Panc1 (cell line): ENCODE results near the gene CAMK4. TPM values are rescaled to one million over a fixed set of nuclear protein-coding genes. Genes with fewer than 3 reads are reported as not detected.

Experiments
- ATAC-seq: fragments of 200-7000 bp; cut with Tn5 transposase; 2 replicates; pipeline ENCODE4 v1.9.1; 2020; ENCODE audit warnings: mild to moderate bottlenecking, moderate library complexity
- BruUV-seq: library from RNA; stranded (reverse); fragments of 400-500 nt; replicated peaks from 2 replicates; lab custom pipeline; 2021; lab: Mats Ljungman, UMichigan
- CTCF ChIA-PET: fragments of 300-600 bp; sonication (Branson Sonifier 250); formaldehyde crosslinking; loops from one replicate; lab custom pipeline; 2022; ENCODE audit warnings: antibody characterized with exemption; lab: Charles Lee
- POLR2A ChIA-PET: fragments of 300-600 bp; sonication (Branson Sonifier 250); formaldehyde crosslinking; loops from one replicate; lab custom pipeline; 2022; ENCODE audit warnings: antibody characterized with exemption; lab: Charles Lee
- DNase-seq: peaks from one replicate; pipeline ENCODE4 v3.0.0-alpha.2; 2010; ENCODE audit warnings: low read depth, low spot score
- H3K27ac ChIP-seq: 2 replicates; pipeline ENCODE4 v1.5.1; 2011; ENCODE audit warnings: mild to moderate bottlenecking, low read length, inconsistent platforms
- H3K27me3 ChIP-seq: fragments of 200-500 bp; sonication (Bioruptor generic); 2 replicates; pipeline ENCODE4 v1.6.0; 2014; ENCODE audit warnings: low read length, inconsistent platforms; ENCODE audit not compliant: control insufficient read depth, insufficient read depth
- H3K36me3 ChIP-seq: fragments of 200-500 bp; sonication (Bioruptor generic); 2 replicates; pipeline ENCODE4 v1.5.1; 2014; ENCODE audit warnings: inconsistent platforms, mild to moderate bottlenecking, low read length, moderate library complexity; ENCODE audit not compliant: control insufficient read depth, insufficient read depth
- H3K4me1 ChIP-seq: 2 replicates; pipeline ENCODE4 v1.5.1; 2011; ENCODE audit warnings: inconsistent platforms, mild to moderate bottlenecking, low read length, moderate library complexity; ENCODE audit not compliant: control insufficient read depth, insufficient read depth
- H3K4me3 ChIP-seq, 2 experiments: 2 replicates each; pipeline ENCODE4 v1.5.1; 2011 to 2012; ENCODE audit warnings: low read depth in 2 of 2, low read length in 2 of 2, mild to moderate bottlenecking in 2 of 2, inconsistent platforms in 1 of 2, moderate library complexity in 1 of 2
- H3K9me3 ChIP-seq: fragments of 200-500 bp; sonication (Bioruptor generic); 2 replicates; pipeline ENCODE4 v1.5.1; 2014; ENCODE audit warnings: low read depth, mild to moderate bottlenecking, inconsistent platforms, low read length, moderate library complexity; ENCODE audit not compliant: control insufficient read depth, insufficient read depth
- POLR2AphosphoS5 ChIP-seq: IDR thresholded peaks from 2 replicates; pipeline ENCODE4 v1.6.1; 2012; ENCODE audit warnings: mild to moderate bottlenecking, low read depth, low read length, moderate library complexity
- SIN3A ChIP-seq: IDR thresholded peaks from 2 replicates; pipeline ENCODE4 v1.6.1; 2012; ENCODE audit warnings: low read depth, mild to moderate bottlenecking, low read length, moderate library complexity, borderline replicate concordance; ENCODE audit not compliant: insufficient read depth
- TCF7L2 ChIP-seq: IDR thresholded peaks from 2 replicates; pipeline ENCODE4 v1.6.1; 2011; ENCODE audit warnings: mild to moderate bottlenecking, low read depth, low read length, inconsistent platforms
- in situ Hi-C: cut with HindIII; loops from 2 replicates; pipeline ENCODE4 v1.10.0; 2016; ENCODE audit warnings: low sequenced_read_pairs, low pct_unique_long_range_greater_than_20kb
- intact Hi-C: fragments of 100-400 bp; cut with micrococcal nuclease; formaldehyde crosslinking; loops from one replicate; pipeline ENCODE4 v1.10.0; 2022; ENCODE audit not compliant: unreplicated experiment
- total RNA-seq: library from RNA; stranded (reverse); gene quantifications from one replicate; pipeline ENCODE4 v1.2.1, GENCODE V29; 2021; ENCODE audit not compliant: unreplicated experiment
- TF ChIP-seq, protein P1 (sequence below), 2 experiments: IDR thresholded peaks; 2 replicates each; pipeline ENCODE4 v1.6.1; 2011 to 2012; ENCODE audit warnings: low read depth in 2 of 2, control low read depth in 1 of 2, low read length in 1 of 2, mild to moderate bottlenecking in 1 of 2, moderate library complexity in 1 of 2; ENCODE audit not compliant: insufficient read depth in 1 of 2
- TF ChIP-seq, protein P2 (sequence below): fragments of 450-650 bp; IDR thresholded peaks from 2 replicates; pipeline ENCODE4 v1.5.1; 2017; ENCODE audit warnings: mild to moderate bottlenecking

The CAMK4 gene
- total RNA-seq, 1 experiment from 2014 or later, result 0.39 TPM

DNA sequence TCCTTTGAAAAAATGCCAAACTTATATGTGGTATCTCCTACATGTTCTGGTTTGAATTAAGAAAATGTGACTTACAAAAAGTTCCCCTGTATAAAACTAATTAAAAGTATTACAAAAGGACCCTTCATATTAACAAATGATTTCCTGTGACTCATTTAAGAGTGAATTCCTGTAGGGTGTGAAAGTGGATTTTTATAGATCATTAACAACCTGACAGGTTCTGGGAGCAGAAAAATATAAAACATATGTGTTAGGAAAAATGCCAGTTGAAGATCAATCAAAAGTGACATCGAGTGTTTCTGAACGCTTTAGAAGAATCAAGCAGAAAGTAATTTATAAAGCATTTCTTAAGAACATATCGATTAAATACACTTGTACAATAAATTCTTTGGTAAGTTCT lies 35.5 kb downstream of the CAMK4 start:
- CTCF ChIA-PET, result no interaction called here
- no peak for DNase-seq
- no peak overlapping the region for H3K27ac ChIP-seq
- no peaks in the 10 kb centered on the region for H3K36me3 ChIP-seq
- no TSS peak for BruUV-seq
- no peak for ATAC-seq
- in situ Hi-C loops (no loop called here), intact Hi-C loops (no loop called here)
- TF ChIP-seq POLR2AphosphoS5 (no peak), TCF7L2 (no peak), SIN3A (no peak)
- TF ChIP-seq, protein P1, sequence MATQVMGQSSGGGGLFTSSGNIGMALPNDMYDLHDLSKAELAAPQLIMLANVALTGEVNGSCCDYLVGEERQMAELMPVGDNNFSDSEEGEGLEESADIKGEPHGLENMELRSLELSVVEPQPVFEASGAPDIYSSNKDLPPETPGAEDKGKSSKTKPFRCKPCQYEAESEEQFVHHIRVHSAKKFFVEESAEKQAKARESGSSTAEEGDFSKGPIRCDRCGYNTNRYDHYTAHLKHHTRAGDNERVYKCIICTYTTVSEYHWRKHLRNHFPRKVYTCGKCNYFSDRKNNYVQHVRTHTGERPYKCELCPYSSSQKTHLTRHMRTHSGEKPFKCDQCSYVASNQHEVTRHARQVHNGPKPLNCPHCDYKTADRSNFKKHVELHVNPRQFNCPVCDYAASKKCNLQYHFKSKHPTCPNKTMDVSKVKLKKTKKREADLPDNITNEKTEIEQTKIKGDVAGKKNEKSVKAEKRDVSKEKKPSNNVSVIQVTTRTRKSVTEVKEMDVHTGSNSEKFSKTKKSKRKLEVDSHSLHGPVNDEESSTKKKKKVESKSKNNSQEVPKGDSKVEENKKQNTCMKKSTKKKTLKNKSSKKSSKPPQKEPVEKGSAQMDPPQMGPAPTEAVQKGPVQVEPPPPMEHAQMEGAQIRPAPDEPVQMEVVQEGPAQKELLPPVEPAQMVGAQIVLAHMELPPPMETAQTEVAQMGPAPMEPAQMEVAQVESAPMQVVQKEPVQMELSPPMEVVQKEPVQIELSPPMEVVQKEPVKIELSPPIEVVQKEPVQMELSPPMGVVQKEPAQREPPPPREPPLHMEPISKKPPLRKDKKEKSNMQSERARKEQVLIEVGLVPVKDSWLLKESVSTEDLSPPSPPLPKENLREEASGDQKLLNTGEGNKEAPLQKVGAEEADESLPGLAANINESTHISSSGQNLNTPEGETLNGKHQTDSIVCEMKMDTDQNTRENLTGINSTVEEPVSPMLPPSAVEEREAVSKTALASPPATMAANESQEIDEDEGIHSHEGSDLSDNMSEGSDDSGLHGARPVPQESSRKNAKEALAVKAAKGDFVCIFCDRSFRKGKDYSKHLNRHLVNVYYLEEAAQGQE (IDR thresholded peaks at IDR 0.05; ENCODE audit: insufficient read depth in 1 of 2, low read depth in 2 of 2, low read length in 1 of 2), result no peak
- TF ChIP-seq, protein P2, sequence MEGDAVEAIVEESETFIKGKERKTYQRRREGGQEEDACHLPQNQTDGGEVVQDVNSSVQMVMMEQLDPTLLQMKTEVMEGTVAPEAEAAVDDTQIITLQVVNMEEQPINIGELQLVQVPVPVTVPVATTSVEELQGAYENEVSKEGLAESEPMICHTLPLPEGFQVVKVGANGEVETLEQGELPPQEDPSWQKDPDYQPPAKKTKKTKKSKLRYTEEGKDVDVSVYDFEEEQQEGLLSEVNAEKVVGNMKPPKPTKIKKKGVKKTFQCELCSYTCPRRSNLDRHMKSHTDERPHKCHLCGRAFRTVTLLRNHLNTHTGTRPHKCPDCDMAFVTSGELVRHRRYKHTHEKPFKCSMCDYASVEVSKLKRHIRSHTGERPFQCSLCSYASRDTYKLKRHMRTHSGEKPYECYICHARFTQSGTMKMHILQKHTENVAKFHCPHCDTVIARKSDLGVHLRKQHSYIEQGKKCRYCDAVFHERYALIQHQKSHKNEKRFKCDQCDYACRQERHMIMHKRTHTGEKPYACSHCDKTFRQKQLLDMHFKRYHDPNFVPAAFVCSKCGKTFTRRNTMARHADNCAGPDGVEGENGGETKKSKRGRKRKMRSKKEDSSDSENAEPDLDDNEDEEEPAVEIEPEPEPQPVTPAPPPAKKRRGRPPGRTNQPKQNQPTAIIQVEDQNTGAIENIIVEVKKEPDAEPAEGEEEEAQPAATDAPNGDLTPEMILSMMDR, result no peak
- no peaks in the 10 kb centered on the region for H3K9me3 ChIP-seq
- H3K4me1 ChIP-seq, result no peaks in the 10 kb centered on the region
- POLR2A ChIA-PET, result no interaction called here
- no peaks in the 10 kb centered on the region for H3K27me3 ChIP-seq
- no peak overlapping the region for H3K4me3 ChIP-seq

DNA sequence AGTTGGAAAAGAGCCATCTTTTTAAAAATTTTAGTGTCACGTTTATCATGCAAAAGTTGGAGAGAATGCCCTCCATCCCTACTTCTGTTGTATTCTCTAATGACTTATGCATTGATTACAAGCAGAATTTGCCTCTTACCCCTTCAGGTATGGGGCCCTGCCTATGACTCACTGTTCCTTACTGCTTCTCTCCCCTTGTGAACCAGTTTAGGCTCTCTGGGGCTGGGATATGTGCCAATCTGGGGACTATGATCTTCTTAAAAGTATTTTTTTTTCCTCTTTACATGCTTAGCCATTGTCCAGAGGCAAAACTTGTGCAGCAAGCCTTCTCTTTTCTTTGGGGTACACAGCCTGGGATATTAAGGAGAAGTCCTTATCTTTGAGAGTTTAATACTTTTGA lies 37.4 kb downstream of the CAMK4 start:
- H3K27ac ChIP-seq, result no peak overlapping the region
- TF ChIP-seq, protein P2, result no peak
- no peak for TF ChIP-seq SIN3A
- no peak for TF ChIP-seq TCF7L2
- no peak for TF ChIP-seq POLR2AphosphoS5
- TF ChIP-seq, protein P1 (IDR thresholded peaks at IDR 0.05; ENCODE audit: insufficient read depth in 1 of 2, low read depth in 2 of 2, low read length in 1 of 2), result no peak
- CTCF ChIA-PET, result interaction anchor here (0.7 kb wide), 1 partner anchor 26 kb away, joined by 3 read pairs; no protein-coding TSS in a partner anchor
- BruUV-seq, result no TSS peak
- no peak for DNase-seq
- POLR2A ChIA-PET, result no interaction called here
- no peak for ATAC-seq
- no peaks in the 10 kb centered on the region for H3K27me3 ChIP-seq
- in situ Hi-C loops (no loop called here), intact Hi-C loops (no loop called here)
- no peaks in the 10 kb centered on the region for H3K4me1 ChIP-seq
- no peak overlapping the region for H3K4me3 ChIP-seq
- H3K36me3 ChIP-seq, result no peaks in the 10 kb centered on the region
- H3K9me3 ChIP-seq, result no peaks in the 10 kb centered on the region
